Kasumi-1 (cell line): ENCODE data around the gene CBR4.

Source experiments
- DNase-seq, 2 experiments: peaks; one replicate each; lab custom pipeline; 2025; lab: John Stamatoyannopoulos, UW

Gene CBR4

DNA sequence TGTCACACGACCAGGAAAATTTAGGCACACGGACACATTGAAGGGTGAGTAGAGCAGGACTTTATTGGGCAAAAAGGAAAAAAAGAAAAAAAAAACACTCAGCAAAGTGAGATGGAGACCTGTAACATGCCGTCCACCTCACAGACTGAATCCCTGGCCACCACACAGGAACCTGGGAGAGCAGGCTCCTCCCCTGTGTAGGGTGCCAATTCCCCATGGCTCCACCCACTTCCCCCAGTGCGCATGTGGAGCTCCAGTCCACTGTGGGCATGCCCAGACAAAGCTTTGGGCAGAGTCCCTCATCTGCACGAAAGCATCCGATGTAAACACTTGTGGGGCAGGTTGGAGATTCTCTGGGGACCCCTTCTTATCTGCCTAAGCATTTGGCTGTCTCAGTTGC is 23.6 kb upstream of the CBR4 start:
- no peak for DNase-seq

GRCh38 chr4:169032883-169033645 is 23.0 kb upstream of the CBR4 start:
- no peak for DNase-seq

GRCh38 chr4:169032194-169032593 is 22.1 kb upstream of the CBR4 start:
- no peak for DNase-seq

DNA sequence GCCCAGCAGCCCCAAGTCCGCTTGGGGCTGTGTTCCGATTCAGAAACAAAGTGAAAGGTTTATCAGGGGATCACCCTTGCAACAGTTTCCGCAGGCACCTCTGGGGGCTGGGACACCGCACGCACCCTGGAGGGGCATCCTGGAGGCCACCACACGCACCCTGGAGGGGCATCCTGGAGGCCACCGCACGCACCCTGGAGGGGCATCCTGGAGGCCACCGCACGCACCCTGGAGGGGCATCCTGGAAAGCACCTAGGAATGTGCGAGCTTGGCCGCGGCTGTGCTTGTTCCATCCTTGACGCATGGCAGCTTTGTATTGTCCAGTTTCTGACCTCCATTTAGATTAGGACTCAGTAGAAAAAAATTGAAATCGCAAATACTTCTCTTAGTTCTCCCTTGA is 21.3 kb upstream of the CBR4 start:
- no peak for DNase-seq

- DNase-seq = no peak
Measured at GRCh38 chr4:169030562-169030982, 20.5 kb upstream of the CBR4 start.

- no peak for DNase-seq
Measured at GRCh38 chr4:169029947-169030346, 19.9 kb upstream of the CBR4 start.

DNA sequence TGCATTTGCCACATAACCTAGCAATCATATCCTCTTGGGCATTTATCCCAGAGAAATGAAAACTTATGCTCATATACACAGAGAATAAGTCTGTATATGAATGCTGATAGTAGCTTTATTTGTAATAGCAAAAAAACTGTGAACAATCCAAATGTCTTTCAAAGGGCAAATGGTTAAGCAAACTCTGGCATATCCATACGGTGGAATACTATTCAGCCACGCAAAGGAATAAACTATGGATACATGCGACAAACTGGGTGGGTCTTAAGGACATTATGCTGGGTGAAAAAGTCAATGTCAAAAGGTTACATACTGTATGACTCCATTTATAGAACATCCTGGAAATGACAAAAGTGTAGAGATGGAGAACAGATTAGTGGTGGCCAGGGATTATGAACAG is 17.6 kb upstream of the CBR4 start:
- DNase-seq = no peak

DNA sequence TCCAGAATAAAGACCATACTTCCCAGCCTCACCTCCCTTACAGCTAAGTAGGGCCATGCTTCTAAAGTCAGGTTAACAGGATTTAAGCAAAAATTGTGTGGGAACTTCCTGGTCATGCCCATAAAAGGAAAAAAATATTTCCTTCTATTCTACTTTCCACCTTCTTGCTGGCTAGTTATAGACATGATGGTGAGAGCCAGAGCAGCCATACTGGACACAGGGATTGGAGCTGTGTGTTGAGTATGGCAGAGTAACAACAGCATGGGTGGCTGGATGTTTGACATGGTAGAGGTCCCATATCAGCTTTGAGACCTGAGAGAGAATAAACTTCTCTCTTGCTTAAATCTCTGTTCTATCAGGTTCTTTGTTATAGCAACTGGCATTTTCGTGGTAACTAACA is 15.1 kb upstream of the CBR4 start:
- no peak for DNase-seq

GRCh38 chr4:169024762-169025161 is 14.7 kb upstream of the CBR4 start:
- peak; percentile 62 to 63 for DNase-seq

GRCh38 chr4:169018406-169018805 is 8.4 kb upstream of the CBR4 start:
- no peak for DNase-seq

GRCh38 chr4:169017971-169018370 is 7.9 kb upstream of the CBR4 start:
- DNase-seq = no peak

DNA sequence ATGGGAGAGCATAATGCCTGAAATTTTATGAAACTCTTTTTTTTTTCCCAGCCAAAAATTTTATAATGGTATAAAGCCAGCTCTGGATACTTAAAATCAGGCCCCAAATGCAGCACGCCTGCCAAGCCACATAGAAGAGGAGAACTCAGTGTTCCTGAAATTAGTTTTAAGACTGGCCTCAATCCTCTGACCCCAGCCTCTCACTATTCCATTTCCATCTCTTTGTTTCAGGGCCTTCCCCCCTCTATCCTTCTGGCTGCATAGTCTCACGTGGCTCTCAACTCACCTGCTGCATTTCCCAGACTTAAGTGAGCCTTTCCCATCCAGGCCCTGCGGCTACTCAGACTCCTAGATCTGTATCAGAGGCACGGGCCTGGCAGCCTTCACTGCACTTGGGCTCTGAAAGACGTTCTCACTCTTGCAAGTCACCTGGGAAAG is 5.2 kb upstream of the CBR4 start:
- no peak for DNase-seq

GRCh38 chr4:169014586-169014985 is 4.5 kb upstream of the CBR4 start:
- DNase-seq = no peak

- DNase-seq = no peak
Measured at GRCh38 chr4:169013396-169013795, 3.3 kb upstream of the CBR4 start.

DNA sequence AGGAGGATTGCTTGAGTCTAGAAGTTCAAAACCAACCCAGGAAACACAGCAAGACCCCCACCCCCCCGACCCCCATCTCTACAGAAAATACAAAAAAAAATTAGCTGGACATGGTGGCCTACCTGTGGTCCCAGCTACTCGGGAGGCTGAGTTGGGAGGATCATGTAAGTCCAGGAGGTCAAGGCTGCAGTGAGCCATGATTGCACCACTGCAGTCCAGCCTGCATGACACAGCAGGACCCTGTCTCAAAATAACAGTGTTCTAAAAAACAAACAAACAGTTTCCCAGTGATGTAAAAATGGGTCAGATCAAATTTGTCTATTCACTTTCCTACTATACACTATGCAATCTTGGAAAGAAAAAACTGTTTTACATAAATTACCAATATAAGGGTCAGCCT is 2.0 kb upstream of the CBR4 start:
- no peak for DNase-seq

DNA sequence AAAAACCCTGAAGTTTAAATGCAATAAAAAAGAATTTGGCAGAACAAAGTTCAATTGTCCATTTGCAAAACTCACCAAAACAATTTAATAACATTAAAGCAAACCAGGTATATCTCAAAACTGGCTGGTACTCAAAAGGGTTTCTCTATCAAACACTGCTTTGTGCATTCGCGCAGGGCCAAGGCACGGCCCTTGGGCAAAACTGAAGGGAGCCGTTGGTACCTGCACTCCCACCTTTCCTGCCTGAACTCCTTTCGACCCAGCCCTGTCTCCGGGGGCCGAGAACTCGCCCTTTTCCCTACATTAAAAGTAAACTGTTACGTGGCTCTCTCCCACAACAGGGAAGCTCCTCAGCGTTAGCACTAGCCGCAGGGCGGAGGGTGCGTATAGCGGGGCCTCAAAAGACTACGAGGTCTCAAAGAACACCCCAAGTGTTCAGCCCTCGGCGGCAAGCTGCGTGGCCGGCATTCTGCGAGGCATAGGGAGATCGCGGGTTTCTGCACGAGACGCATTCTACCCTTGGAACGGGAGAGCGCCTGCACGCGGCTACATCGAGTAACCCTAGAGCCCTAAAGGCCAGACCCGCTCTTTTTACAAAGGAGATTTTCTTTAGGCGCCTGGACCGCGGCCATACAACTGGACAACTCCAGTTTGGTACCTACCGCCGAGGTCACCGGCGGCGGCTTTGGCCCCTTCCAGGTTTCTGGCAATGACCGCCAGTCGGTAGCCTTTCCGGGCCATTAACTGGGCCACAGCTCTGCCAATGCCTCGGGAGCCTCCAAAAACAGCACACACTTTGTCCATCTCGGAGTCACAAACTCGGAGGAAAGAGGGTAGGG is 550 bp downstream of the CBR4 start:
- peak; percentile 43 to 61 for DNase-seq

DNA sequence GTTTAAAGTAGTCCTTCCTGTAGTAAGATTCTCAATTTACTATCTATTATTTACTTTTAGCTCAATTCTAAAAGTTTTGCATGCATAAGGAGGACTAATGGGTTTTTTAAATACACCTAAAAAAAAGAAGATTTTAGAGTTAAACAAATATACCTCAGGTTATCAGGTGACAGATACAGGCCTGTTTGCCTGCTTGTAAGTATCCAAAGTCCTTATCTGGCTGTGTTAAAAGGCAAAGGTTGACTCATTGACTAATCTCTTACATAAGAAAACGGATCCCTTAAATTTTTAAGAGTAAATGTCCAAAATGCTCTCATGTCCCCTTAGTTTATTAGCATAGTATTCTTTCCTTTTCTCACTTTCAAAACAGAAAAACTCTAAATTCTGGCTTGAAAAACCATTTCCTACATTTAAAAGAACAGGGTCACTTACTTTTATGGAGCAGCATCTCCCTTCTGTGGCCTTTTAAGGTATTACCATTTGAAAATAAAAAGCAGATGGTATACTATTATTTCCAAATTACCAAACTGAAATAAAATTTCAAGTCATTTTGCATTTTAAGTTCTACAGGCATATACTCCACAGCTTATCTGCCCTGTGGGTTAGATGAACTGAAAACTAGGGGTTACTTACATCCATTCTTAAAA is 4.5 kb downstream of the CBR4 start:
- peak; percentile 10 to 56 for DNase-seq

DNA sequence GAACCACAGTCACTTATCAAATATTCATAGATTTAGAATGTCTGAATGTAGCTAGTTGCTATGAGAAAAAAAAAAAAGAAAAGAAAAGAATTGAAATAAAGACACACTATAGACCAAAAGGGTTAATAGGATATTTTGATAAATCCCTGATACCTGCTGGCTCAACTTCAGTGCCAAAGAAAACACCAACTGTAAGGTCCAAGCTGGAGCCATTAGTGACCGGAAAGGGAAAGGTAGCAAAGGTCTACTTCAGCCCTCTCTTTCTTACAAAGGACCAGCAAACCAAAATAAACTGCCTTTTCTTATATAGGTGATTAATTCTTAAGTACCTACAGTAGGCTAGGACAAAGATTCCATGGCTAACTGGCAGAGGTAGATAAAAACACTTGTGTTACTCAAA is 9.7 kb downstream of the CBR4 start:
- DNase-seq = no peak

- no peak for DNase-seq
Measured at GRCh38 chr4:168999809-169000208, 10.2 kb downstream of the CBR4 start.

- no peak for DNase-seq
Measured at GRCh38 chr4:168998596-168998995, 11.5 kb downstream of the CBR4 start.

DNA sequence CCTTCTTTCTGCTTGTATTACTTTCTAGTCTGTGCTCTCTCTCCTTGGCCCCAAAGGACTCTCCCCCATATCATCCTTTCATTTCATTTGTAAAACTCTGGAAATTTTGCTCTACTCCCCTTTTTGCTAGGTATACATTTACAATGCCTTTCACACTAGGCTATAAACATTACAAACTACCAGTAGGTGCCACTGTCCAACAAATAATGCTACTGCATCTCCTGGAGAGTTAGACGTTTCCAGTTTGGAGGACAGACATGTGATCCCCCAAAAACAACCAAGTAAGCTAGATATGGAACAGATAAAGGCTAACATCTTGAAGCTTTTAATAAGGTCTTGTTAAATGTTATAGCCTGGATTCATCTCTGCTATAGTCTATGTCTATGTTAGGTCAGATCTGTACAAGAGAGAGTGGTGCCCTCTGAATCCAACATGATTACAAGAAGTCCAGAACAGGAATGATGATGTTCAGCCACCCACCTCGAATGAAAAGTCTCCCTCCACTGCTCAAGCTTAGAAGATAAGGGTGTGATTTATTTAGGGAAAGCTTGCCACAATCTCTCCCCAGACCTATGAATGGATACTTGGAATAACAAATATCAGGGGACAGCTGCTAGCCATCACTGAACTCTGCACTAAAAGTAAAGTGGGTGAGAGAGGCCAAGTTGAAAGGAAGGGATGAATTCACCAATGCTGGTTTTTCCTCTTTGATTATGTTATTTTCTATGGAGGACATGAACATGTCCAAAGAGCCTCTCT is 14.3 kb downstream of the CBR4 start:
- peak; percentile 12 to 16 for DNase-seq

DNA sequence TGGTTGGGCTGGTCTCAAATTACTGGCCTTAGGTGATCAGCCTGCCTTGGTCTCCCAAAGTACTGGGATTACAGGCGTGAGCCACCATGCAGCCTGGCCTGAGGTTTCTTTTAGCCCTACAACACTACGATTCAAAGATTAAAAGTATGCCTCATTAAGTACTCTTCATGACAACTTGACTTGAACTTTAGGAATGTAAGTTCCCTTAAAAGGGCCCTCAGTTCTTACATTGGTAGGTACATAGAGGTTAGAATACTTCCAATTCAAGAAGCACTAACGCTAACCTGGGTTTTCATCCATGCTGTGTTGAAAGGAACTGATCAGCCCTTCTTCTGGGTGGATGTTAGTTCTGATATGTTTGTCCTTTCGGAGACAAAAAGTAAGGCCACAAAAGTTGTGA is 15.1 kb downstream of the CBR4 start:
- no peak for DNase-seq
